ENCODE measurements around the gene LPO.

Gene LPO

DNA sequence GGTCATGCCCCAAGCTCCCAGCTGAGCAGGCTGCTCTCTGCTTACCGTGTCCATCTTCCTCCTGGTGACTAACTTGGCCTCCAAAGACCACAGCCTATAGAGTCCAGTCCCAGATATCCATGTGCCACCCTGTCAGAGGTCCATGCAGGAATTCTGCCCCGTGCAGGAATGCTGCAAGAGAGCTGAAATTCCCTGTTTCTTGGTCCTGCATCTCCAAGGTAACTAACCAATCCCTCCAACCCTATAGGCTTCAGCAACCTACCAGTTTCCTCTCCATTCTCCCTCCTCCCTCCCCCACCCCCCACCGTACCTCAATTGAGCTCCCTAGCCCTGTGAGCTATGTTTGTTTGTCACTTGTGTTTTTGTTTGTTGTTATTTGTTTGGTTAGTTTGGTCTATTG lies 9.7 kb upstream of the LPO start:
- in situ Hi-C loops (cut with HindIII; ENCODE audit: low sequenced_read_pairs) = no loop called here

DNA sequence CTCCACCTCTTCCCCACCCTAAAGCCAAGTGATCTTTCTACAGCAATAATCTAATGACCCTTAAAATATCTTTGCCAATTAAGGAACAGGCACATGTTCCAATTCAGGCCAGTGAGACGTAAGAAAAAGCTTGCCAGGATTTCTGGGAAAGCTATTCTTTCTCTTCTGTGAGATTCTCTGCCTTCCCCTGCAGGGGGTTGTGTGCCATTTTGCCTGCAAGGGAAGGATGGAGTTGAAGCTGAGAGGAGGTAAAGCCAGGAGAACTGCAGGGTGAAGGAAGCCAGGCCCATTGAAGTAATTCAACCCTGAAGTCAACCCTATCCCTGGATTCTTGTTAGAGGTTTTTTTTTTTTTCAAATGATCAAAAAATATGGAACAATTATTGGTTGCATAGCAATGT lies 9.0 kb upstream of the LPO start:
- in situ Hi-C loops (cut with HindIII; ENCODE audit: low sequenced_read_pairs) = no loop called here

DNA sequence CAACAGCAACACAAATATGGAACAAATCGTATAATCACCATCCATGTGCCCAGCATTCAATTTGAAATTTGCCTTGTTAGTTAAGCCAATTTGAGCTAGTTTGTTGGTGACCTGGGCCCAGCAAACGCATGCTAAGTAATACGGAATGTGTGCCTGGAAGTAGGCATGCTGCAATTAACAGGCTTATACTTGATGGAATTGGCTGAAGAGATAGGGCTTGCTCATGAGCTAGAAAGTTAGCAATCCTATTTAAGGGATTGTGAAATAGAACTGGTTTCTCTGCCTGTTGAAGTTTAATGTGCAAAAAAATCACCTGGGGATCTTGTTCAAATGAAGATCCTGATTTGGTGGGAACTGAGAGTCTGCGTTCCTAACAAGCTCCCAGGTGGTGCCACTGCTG lies 8.5 kb upstream of the LPO start:
- in situ Hi-C loops (cut with HindIII; ENCODE audit: low sequenced_read_pairs) = no loop called here

DNA sequence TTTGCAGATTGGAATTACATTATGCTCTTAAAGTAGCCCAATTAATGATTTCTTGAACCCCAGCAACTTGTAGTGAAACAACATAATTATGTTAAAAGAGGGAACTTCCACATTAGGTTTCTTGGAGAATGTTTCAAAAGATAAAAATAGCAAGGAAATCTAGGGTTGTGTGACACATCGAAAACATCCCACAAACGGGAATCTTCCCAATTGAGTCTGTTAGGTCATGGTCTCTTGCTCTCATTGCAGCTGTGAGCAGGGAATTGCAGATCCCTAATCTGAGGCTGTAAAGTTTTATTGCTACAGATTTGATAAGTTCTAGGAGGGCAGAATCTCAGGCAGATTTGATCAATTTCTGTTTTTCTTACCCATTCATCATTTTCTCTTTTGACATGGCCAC lies 6.7 kb upstream of the LPO start:
- in situ Hi-C loops (cut with HindIII; ENCODE audit: low sequenced_read_pairs) = no loop called here

DNA sequence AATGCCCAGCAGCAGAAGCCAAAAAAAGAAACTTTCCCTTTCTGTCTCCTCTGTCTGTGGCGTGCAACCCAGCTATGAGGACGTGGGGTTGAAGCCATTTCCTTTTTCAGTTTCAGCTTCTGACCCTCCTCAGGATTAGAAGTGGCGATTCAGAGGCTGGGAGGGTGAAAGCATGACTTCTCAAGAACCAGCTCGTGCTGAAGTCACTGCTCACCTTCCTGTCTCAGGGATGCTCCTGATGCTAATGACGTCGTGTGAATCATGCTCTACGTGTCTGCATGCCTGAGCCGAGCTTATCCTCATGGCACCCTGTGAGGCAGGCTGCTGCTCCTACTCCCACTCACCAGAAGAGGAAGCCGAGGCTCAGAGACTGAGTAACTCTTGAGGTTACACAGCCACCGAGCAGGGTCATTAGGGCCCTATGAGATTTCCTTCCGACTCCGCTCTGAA lies 5.7 kb upstream of the LPO start:
- in situ Hi-C loops (cut with HindIII; ENCODE audit: low sequenced_read_pairs) = no loop called here

DNA sequence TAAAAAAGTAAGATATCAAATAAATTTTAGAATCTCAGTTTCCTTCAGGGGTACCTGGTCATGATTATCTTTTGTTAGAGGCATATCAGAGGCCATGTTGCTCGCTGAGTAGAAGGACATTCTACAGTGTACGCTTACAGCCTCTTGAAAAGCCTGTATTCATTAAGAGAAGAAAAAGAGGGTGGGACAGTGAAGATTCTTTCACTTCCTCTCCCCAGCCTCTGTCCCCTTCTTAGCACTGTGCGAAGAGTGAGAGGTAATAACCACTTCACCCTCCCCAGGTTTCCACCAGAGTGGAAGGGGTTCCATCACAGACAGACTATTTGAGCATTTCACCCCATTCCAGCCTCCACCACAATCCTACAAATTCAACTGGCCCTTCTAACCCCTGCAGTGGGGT lies 4.8 kb upstream of the LPO start:
- in situ Hi-C loops (cut with HindIII; ENCODE audit: low sequenced_read_pairs) = no loop called here

DNA sequence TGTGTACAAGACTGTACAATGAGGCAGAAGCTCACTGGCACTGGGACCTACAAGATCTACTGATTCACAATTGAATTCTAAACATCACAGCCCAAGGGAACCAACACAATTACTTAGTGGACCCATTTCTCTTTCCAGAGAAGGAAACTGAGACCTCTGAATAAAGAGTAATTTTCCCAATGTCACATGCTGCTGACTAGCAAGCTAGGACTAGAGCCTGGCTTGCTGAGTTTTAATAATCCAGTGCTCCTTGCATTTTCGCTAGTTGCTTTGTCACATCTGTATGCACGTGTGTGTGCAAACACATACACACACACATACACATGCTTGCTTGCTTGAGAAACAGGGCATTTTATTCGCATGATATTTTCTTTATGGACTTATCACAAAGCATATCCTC lies 3.9 kb upstream of the LPO start:
- in situ Hi-C loops (cut with HindIII; ENCODE audit: low sequenced_read_pairs) = no loop called here

DNA sequence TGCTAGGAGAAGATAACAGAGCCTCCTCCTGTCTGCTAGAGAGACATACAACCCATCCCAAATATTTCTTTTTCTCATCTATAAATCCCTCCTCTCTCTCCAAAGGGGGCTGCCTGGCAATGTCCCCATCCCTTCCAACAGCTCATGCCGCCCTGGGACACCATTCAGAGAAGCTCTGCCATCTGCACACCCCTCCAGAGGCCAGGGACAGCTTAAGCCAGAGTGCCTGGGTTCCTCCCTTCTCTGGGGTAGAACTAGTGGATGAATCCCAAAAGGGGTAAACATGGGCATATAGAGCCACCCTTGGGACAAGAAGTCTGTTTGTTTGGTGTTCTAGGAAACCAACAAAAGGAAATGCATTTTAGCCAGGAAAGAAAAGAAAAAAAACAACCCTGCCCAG lies 2.6 kb upstream of the LPO start:
- in situ Hi-C loops (cut with HindIII; ENCODE audit: low sequenced_read_pairs) = no loop called here

DNA sequence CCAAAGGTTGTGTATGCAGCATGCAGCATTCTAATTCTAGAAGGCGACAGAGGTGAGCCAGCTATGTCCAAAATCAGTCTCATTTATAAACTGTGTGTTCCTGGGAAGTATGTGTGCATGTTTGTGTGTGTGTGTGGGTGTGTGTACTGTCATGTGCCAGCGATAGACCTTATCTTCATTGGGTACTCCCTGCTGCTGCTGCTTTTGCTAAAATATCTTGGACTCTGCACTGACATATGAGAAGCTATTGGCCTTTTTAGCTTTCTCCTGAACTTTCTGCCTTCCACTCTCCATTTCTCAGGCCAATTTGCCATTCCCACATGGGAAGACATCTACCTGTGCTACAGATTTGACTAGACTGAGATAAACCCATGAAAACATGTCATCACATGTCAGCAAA lies 2.0 kb upstream of the LPO start:
- in situ Hi-C loops (cut with HindIII; ENCODE audit: low sequenced_read_pairs) = no loop called here

DNA sequence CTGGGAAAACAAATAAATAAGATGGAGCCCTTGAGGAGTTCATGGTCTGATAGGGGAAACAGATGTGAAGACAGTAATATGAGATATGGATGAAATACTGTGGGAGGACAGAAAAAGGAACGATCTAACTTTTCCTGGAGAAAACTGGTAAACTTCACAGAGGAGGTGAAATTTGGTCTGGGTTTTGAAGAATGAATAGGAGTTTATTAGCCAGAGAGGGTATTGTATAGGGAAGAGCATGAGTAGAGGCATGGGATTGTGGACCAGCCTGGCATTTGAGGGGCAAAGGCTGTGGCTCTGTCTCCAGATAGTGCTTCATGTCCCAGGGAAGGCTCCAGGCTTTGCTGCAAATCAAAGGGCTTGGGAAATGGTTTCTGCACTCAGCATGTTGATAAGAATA lies 1.6 kb downstream of the LPO start:
- in situ Hi-C loops (cut with HindIII; ENCODE audit: low sequenced_read_pairs) = loop anchor here (10.0 kb wide), 1 partner anchor 55 kb away; no protein-coding TSS in a partner anchor

DNA sequence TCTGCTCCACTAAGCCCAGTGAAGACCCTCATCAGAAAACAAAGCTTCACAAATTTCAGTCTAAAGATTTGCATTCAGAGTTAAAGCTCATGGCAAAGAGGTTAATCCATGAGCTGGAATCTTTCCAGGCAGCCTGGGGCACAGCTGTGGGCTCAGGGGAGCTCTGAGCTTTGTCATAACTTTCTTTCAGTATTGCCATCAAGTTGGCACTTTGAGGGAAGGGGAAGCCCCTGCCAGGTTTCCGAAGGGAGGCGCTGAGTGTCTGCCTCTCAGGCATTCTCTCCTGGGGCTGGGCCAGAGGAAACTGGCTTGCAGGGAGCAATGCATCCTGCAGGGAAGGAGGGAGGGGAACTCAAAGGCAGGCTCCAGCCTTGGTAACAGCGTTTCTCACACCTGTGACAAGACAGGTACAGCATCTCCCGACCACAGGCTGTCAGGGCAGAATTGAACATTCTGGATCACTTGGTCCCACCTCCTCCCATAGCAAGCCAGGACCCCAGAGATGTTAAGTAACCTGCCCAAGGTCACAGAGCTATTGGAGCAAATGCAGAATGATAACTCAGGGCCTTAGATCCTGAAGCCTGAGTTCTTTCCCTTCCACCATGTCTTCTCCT lies 3.9 kb downstream of the LPO start:
- in situ Hi-C loops (cut with HindIII; ENCODE audit: low sequenced_read_pairs) = loop anchor here (10.0 kb wide), 1 partner anchor 57 kb away; no protein-coding TSS in a partner anchor

DNA sequence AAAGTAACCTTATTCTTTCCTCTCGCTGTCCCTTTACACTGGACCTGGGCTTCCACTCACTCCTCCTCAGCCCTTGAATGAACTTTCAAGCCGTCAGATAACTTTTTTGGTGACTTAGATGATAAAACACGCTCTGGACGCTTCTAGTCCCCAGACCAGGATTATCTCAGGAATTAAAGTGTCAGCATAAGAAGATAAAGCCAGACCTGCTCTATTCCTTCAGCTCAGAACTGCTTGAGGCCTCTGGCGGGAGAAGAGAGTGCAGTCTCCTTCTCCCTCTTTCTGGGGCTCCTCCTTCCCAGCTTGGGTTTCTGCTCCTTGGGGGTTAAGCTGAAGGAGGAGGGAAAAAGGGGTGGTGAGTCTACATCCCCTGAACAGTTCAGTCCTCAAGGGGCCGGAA lies 6.6 kb downstream of the LPO start:
- in situ Hi-C loops (cut with HindIII; ENCODE audit: low sequenced_read_pairs) = loop anchor here (10.0 kb wide), 1 partner anchor 60 kb away; no protein-coding TSS in a partner anchor

DNA sequence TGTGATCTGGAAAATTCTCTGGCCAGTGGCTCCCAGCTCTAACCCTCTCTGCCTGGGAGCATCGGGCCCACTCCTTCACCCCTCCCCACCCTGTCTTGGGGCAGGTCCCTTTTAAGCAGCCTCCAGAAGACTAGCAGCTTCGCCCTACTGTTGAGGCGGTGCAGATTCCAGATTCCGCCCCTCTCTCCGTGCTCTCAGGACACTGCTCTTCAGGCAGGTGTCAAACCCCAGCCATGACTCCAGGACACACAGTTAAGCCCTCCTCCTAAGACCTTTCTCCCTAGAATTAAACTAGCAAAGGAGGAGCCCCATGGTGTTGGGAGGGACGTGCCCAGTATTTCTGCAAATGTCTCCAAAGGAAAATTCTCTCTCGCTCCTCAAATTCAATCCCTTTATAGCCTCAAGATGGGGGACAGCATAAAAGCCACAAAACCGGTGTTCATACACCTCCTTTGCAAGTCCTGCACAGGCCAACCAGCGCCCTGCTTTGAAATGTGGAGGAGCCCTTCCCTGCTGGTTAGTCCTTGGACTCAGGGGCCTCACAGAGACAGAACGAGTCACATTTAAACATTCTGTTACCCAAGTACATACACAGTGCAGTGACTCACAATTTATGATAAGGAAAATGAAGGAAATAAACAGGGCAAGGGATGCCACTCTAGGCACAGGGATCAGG lies 7.2 kb downstream of the LPO start:
- in situ Hi-C loops (cut with HindIII; ENCODE audit: low sequenced_read_pairs) = loop anchor here (10.0 kb wide), 1 partner anchor 61 kb away; no protein-coding TSS in a partner anchor

DNA sequence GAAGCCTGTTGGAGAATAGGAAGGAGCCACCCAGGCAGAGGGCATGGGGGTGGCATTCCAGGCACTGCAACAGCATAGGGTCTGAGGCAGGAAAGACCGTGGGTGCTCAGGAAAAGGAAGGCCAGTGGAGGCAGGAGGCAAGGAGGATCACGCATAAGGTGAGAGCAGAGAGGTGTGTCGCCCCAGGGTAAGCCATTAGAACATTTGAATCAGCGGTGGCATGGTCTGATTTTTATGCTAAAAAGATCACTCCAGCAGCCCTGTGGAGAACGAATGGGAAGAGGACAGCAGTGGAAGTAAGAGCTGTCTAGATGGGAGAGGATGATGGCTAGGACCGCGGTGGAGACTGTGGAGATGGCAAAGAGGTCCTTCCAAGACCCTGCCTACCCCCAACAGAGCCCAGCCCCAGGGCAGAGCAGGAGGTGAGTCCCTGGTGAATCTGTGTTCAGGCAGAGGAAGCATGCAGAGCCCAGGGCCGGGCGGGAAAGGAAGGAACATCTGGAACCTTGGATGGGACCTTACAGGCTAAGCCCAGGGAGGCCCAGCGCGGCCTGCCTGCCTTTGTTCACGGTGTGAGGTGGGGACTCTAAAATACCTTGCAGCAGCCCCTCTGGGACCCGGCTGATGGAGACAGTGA lies 7.8 kb downstream of the LPO start:
- in situ Hi-C loops (cut with HindIII; ENCODE audit: low sequenced_read_pairs) = loop anchor here (10.0 kb wide), 1 partner anchor 61 kb away; no protein-coding TSS in a partner anchor

DNA sequence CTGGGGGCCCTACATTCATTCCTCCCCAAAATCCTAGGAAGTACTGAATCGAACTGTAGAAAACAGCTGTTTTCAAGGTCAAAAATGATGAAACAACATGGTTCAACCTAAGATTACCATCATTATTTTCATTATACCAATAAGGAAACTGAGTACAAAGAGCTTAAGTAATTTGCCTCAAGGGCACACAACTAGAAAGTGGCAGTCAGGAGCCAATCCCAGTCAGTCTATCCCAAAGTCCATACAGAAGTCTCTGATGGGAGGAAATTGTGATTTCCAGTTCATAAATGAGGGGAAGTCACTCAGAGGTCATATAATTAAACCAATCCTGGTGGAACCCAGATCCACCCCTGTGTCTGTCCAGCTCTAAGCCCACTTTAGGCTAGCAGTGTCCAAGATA lies 8.4 kb downstream of the LPO start:
- in situ Hi-C loops (cut with HindIII; ENCODE audit: low sequenced_read_pairs) = loop anchor here (10.0 kb wide), 1 partner anchor 62 kb away; no protein-coding TSS in a partner anchor

DNA sequence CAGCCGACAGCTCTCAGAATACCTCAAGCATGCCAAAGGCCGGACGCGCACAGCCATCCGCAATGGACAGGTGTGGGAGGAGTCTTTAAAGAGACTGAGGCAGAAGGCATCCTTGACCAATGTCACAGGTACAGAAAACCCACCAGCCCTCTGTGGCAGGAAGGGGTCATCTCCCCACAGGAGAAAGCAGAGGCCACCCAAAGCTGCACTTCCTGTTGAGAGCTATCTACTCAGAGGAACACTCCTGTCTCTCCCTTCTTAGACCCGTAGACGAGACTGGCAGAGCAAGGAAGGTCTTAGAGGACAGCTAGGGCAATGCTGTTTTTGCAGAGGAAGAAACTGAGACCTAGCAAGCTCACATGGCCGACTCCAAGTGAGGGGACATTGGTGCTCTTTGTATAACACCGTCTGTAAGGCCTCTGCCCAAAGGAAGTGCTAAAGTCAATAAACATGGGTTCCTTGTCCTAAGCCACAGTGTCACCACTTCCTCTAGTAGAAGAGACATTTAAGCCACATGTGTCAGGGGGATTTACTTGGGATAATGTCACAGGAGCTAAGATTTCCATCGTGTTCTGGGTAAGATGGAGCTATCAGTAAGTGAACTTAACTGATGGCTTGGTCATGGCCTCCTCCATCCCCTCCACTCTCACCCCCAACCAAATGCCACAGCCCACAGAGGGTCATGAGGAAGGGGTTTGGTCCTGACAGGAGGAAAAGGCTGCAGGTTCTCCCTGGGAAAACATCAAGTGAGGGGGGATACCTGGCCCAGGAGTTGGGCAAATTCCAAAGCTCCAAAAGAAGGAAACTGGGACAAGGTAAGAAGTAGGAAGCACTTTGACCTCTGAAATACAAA lies 9.4 kb downstream of the LPO start:
- in situ Hi-C loops (cut with HindIII; ENCODE audit: low sequenced_read_pairs) = loop anchor here (10.0 kb wide), 1 partner anchor 63 kb away; no protein-coding TSS in a partner anchor

DNA sequence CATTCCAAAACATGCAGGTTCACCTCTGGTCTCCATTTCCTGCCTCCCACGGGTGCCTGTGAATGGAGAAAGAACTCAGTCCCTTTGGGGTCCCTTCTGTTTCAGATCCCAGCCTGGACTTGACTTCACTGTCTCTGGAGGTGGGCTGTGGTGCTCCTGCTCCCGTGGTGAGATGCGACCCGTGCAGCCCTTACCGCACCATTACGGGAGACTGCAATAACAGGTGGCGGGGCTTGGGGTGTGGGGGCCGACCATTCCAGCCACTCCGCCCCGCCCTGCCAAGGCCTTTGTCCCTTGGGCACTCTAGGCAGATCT lies 10.5 kb downstream of the LPO start:
- in situ Hi-C loops (cut with HindIII; ENCODE audit: low sequenced_read_pairs) = loop anchor here (10.0 kb wide), 1 partner anchor 64 kb away; no protein-coding TSS in a partner anchor

DNA sequence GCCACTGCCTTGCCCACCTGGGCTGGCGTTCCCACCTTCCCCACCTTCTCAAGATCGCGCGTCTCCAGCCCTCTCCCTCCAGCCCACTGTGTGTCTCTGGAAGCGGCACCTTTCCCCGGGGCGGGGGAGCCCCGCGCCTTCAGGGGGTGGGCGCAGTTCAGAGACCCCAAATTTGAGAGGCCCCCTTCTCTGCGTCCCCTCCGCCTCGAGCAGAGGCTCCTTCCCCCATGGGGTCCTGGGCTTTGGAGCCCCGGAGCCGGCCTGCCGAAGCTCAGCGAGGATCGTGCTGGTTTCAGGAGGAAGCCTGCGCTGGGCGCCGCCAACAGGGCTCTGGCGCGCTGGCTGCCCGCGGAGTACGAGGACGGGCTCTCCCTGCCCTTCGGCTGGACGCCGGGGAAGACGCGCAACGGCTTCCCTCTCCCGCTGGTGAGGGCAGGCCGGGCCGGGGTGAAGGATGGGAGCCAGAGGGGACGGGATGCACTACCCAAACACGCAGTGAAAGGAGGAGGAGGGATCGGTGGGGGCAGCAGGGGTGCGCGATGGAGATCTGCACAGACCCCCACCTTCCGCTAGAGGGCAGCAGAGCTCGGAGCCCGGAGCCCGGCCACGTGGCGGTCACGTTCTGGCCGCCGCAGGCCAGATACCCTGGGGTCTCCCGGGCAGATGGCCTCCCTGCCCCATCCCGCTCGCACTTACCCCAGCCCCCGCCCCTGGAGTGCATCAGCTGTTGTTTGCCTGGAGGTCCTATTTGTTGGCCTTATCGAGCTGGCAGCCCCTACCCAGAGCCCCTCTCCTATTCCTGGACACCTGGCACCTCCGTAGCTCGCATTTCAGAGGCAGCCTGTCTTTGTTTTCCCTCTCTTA lies 11.1 kb downstream of the LPO start:
- in situ Hi-C loops (cut with HindIII; ENCODE audit: low sequenced_read_pairs) = loop anchor here (5.0 to 10.0 kb wide), 2 partner anchors 38 to 65 kb away; no protein-coding TSS in a partner anchor

DNA sequence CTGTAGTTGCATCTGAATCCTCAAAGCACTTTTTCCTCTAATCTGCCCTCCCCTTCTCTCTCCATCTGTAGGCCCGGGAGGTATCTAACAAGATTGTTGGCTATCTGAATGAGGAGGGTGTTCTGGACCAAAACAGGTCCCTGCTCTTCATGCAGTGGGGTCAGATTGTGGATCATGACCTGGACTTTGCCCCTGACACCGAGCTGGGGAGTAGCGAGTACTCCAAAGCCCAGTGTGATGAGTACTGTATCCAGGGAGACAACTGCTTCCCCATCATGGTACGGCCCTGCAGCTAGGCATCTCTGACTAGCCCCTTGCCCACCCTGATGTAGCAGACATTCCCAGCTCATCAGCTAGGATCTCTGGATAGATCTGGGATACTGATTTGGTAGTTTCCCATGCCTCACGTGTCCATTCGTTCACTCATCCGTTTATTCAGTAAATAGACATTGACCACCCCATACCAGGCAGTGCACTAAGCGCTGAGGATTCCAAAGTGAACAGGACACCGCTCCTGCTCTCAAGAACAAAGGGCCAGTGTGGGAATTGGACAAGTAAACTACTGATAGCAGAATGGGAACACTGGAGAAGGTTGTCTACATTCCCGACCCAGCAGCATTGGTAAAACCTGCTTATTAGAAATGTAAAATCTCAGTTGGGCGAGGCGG lies 12.1 kb downstream of the LPO start:
- in situ Hi-C loops (cut with HindIII; ENCODE audit: low sequenced_read_pairs) = loop anchor here (5.0 kb wide), 1 partner anchor 37 kb away; no protein-coding TSS in a partner anchor
